Measurements from ENCODE around the gene EIF4G3. TPM values are rescaled to one million over a fixed set of nuclear protein-coding genes. Genes with fewer than 3 reads are reported as not detected.

Gene EIF4G3
- polyA plus RNA-seq, 1 donor (not counting 4 experiments of a cell fraction or from before 2014, with no cell fraction given) = 44.6 TPM

DNA sequence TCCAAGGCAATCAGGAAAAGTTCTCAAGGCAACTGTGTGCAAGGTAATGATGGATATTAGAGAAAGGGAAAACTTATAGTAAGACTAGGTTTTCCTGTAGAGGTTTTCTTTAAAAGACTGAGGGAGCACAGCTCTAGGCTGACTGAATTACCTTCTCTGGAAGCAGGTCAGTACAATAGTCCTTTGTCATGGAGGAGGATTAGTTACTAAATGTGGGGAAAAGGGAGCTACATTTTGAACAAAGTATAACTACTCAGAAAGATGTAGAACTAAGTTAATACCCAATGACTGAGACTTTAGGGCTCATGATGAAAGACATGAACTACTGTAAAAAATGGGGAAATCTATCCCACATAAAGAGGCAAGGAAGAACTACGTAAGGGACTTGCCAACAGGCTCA, 241.0 kb downstream of the EIF4G3 start:
- no peak overlapping the region for H3K27ac ChIP-seq (ENCODE audit: control insufficient read depth, insufficient read depth, low read length)
- H3K4me1 ChIP-seq (ENCODE audit: control insufficient read depth, extremely low read depth, insufficient read depth, low read length) = no peaks in the 10 kb centered on the region
- H4K20me1 ChIP-seq (ENCODE audit: control insufficient read depth, extremely low read depth, insufficient read depth, low read length) = no peaks in the 10 kb centered on the region
- DNase-seq (ENCODE audit: low read depth, low spot score) = no peak
- H3K4me3 ChIP-seq (ENCODE audit: control insufficient read depth in 2 of 3, extremely low read depth in 1 of 3, insufficient read depth in 2 of 3, low read depth in 1 of 3, low read length in 3 of 3) = no peak overlapping the region
- peaks cover 1 to 3% of the 10 kb centered on the region in 2 experiments for H3K36me3 ChIP-seq (ENCODE audit: control insufficient read depth in 2 of 2, extremely low read depth in 1 of 2, insufficient read depth in 2 of 2, low read length in 2 of 2)
- no peaks in the 10 kb centered on the region for H3K9me3 ChIP-seq (ENCODE audit: control insufficient read depth, low read depth, low read length)
- TF ChIP-seq, protein P1, sequence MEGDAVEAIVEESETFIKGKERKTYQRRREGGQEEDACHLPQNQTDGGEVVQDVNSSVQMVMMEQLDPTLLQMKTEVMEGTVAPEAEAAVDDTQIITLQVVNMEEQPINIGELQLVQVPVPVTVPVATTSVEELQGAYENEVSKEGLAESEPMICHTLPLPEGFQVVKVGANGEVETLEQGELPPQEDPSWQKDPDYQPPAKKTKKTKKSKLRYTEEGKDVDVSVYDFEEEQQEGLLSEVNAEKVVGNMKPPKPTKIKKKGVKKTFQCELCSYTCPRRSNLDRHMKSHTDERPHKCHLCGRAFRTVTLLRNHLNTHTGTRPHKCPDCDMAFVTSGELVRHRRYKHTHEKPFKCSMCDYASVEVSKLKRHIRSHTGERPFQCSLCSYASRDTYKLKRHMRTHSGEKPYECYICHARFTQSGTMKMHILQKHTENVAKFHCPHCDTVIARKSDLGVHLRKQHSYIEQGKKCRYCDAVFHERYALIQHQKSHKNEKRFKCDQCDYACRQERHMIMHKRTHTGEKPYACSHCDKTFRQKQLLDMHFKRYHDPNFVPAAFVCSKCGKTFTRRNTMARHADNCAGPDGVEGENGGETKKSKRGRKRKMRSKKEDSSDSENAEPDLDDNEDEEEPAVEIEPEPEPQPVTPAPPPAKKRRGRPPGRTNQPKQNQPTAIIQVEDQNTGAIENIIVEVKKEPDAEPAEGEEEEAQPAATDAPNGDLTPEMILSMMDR (optimal IDR thresholded peaks at IDR 0.05 in 1 of 3, IDR thresholded peaks at IDR 0.05 in 1 of 3, conservative IDR thresholded peaks at IDR 0.05 in 1 of 3; ENCODE audit: extremely low read depth in 1 of 3, insufficient read depth in 2 of 3, low read length in 3 of 3) = no peak
- no peak for TF ChIP-seq EZH2 (IDR thresholded peaks at IDR 0.05; ENCODE audit: low read length)
- no peak overlapping the region for H3K4me2 ChIP-seq (ENCODE audit: control insufficient read depth, extremely low read depth, insufficient read depth, low read depth, low read length)
- no peak overlapping the region for H2AFZ ChIP-seq (ENCODE audit: control insufficient read depth, low read length)
- peaks cover 2% of the 10 kb centered on the region for H3K9me1 ChIP-seq (ENCODE audit: control insufficient read depth, extremely low read depth, insufficient read depth, low read length)
- FAIRE-seq = no peak
- no peak overlapping the region for H3K9ac ChIP-seq (ENCODE audit: control insufficient read depth, extremely low read depth, insufficient read depth, low read length)
- no peaks in the 10 kb centered on the region for H3K79me2 ChIP-seq (ENCODE audit: control insufficient read depth, insufficient read depth, low read length)
- H3K27me3 ChIP-seq (ENCODE audit: control insufficient read depth, extremely low read depth, insufficient read depth, low read length) = no peaks in the 10 kb centered on the region
- dilution Hi-C loops (cut with MboI; ENCODE audit: extremely low pct_ligation_motif_present, low sequenced_read_pairs) = no loop called here

DNA sequence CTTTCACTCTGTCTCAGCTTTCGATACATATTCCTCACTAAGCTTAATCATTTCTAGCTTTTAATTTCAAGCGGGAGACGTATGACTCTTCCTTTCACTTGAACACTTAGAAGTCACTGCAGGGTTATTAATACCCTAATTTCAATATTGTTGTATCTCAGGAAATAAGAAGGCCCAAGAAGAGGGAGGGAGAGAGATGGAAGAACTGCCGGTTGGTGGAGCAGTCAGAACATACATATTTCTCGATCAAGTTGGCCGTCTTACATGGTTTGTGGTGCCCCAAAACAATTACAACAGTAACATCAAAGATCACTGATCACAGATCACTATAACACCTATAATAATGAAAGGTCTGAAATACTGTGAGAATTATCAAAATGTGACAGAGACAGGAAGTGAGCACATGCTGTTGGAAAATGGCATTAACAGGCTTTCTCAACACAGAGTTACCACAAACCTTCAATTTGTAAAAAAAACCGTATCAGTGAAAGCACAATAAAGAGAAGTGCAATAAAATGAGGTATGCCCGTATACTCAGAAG, 244.2 kb downstream of the EIF4G3 start:
- Histone ChIP-seq H3K4me1 (ENCODE audit: control insufficient read depth, extremely low read depth, insufficient read depth, low read length) (no peaks in the 10 kb centered on the region), H3K36me3 (ENCODE audit: control insufficient read depth in 2 of 2, extremely low read depth in 1 of 2, insufficient read depth in 2 of 2, low read length in 2 of 2) (peaks cover 1 to 7% of the 10 kb centered on the region in 2 experiments), H3K9me3 (ENCODE audit: control insufficient read depth, low read depth, low read length) (no peaks in the 10 kb centered on the region), H3K4me2 (ENCODE audit: control insufficient read depth, extremely low read depth, insufficient read depth, low read depth, low read length) (no peak overlapping the region), H3K27me3 (ENCODE audit: control insufficient read depth, extremely low read depth, insufficient read depth, low read length) (no peaks in the 10 kb centered on the region), H3K79me2 (ENCODE audit: control insufficient read depth, insufficient read depth, low read length) (no peaks in the 10 kb centered on the region), H3K4me3 (ENCODE audit: control insufficient read depth in 2 of 3, extremely low read depth in 1 of 3, insufficient read depth in 2 of 3, low read depth in 1 of 3, low read length in 3 of 3) (no peak overlapping the region), H3K27ac (ENCODE audit: control insufficient read depth, insufficient read depth, low read length) (no peak overlapping the region), H3K9ac (ENCODE audit: control insufficient read depth, extremely low read depth, insufficient read depth, low read length) (no peak overlapping the region), H4K20me1 (ENCODE audit: control insufficient read depth, extremely low read depth, insufficient read depth, low read length) (no peaks in the 10 kb centered on the region), H2AFZ (ENCODE audit: control insufficient read depth, low read length) (no peak overlapping the region), H3K9me1 (ENCODE audit: control insufficient read depth, extremely low read depth, insufficient read depth, low read length) (peaks cover 2% of the 10 kb centered on the region)
- TF ChIP-seq, protein P1 (optimal IDR thresholded peaks at IDR 0.05 in 1 of 3, IDR thresholded peaks at IDR 0.05 in 1 of 3, conservative IDR thresholded peaks at IDR 0.05 in 1 of 3; ENCODE audit: extremely low read depth in 1 of 3, insufficient read depth in 2 of 3, low read length in 3 of 3) = no peak
- no peak for TF ChIP-seq EZH2 (IDR thresholded peaks at IDR 0.05; ENCODE audit: low read length)
- no peak for DNase-seq (ENCODE audit: low read depth, low spot score)
- no peak for FAIRE-seq
- dilution Hi-C loops (cut with MboI; ENCODE audit: extremely low pct_ligation_motif_present, low sequenced_read_pairs) = no loop called here
